HEK293 (cell line): ENCODE measurements around the gene HDAC7.

Experiments used
- SETDB1 ChIP-seq: IDR thresholded peaks from one replicate; pipeline ENCODE4 v1.6.1; 2017; ENCODE audit warnings: mild to moderate bottlenecking, low read length, moderate library complexity, mixed read lengths; ENCODE audit not compliant: insufficient read length
- YY1 ChIP-seq: fragments of 450-650 bp; formaldehyde crosslinking; IDR thresholded peaks from 2 replicates; pipeline ENCODE4 v1.5.1; 2018; ENCODE audit warnings: missing biosample characterization, missing genetic modification characterization
- ZNF133 ChIP-seq: fragments of 450-650 bp; formaldehyde crosslinking; IDR thresholded peaks from 2 replicates; pipeline ENCODE4 v1.5.1; 2016; ENCODE audit warnings: missing biosample characterization, missing genetic modification characterization
- ZNF239 ChIP-seq: fragments of 450-650 bp; formaldehyde crosslinking; IDR thresholded peaks from 2 replicates; pipeline ENCODE4 v1.5.1; 2016; ENCODE audit warnings: missing biosample characterization, missing genetic modification characterization
- ZNF394 ChIP-seq: fragments of 450-650 bp; formaldehyde crosslinking; IDR thresholded peaks from 2 replicates; pipeline ENCODE4 v1.5.1; 2016; ENCODE audit warnings: missing biosample characterization, missing genetic modification characterization, mild to moderate bottlenecking, moderate library complexity, borderline replicate concordance
- ZNF621 ChIP-seq: fragments of 450-650 bp; formaldehyde crosslinking; IDR thresholded peaks from 2 replicates; pipeline ENCODE4 v1.5.1; 2017; ENCODE audit warnings: missing biosample characterization, missing genetic modification characterization
- TF ChIP-seq, protein P1 (sequence below): fragments of 450-650 bp; formaldehyde crosslinking; IDR thresholded peaks from 2 replicates; pipeline ENCODE4 v1.5.1; 2016; ENCODE audit warnings: missing biosample characterization, missing genetic modification characterization
- TF ChIP-seq, protein P2 (sequence below): fragments of 450-650 bp; formaldehyde crosslinking; IDR thresholded peaks from 2 replicates; pipeline ENCODE4 v1.5.1; 2016; ENCODE audit warnings: missing biosample characterization, missing genetic modification characterization

DNA sequence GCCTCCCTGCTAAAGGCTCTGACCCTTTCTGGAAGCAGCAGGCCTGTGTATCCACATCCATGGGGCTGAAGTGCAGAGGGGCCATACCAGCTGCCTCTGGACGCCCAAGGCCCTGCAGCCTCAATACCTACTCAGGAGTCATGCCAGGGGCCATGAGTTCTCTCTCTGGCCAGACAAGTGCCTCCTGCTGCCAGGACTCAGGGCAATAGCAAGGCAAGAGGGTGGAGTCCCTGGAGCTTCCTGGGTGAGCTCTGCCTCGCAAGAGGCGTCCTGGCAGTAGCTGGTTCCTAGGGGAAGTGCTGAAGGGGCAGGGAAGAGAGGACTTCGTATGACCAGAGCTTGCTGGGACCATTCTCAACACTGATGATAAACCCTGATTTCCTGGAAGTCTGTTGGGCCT lies 83.5 kb downstream of the HDAC7 start:
- TF ChIP-seq, protein P1, sequence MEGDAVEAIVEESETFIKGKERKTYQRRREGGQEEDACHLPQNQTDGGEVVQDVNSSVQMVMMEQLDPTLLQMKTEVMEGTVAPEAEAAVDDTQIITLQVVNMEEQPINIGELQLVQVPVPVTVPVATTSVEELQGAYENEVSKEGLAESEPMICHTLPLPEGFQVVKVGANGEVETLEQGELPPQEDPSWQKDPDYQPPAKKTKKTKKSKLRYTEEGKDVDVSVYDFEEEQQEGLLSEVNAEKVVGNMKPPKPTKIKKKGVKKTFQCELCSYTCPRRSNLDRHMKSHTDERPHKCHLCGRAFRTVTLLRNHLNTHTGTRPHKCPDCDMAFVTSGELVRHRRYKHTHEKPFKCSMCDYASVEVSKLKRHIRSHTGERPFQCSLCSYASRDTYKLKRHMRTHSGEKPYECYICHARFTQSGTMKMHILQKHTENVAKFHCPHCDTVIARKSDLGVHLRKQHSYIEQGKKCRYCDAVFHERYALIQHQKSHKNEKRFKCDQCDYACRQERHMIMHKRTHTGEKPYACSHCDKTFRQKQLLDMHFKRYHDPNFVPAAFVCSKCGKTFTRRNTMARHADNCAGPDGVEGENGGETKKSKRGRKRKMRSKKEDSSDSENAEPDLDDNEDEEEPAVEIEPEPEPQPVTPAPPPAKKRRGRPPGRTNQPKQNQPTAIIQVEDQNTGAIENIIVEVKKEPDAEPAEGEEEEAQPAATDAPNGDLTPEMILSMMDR (tag by site-specific recombination), result no peak
- TF ChIP-seq, protein P2, sequence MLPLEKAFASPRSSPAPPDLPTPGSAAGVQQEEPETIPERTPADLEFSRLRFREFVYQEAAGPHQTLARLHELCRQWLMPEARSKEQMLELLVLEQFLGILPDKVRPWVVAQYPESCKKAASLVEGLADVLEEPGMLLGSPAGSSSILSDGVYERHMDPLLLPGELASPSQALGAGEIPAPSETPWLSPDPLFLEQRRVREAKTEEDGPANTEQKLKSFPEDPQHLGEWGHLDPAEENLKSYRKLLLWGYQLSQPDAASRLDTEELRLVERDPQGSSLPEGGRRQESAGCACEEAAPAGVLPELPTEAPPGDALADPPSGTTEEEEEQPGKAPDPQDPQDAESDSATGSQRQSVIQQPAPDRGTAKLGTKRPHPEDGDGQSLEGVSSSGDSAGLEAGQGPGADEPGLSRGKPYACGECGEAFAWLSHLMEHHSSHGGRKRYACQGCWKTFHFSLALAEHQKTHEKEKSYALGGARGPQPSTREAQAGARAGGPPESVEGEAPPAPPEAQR (tag by site-specific recombination), result no peak
- TF ChIP-seq ZNF239 (no peak), ZNF621 (no peak), ZNF133 (tag by site-specific recombination) (no peak), SETDB1 (no peak), YY1 (tag by site-specific recombination) (no peak), ZNF394 (tag by site-specific recombination) (no peak)
